Trophoblast cell (in vitro differentiated cells and primary cell): Measurements from ENCODE around the gene DNAJB6.
A peak's percentile ranks its signal among the peaks of the same experiment; 100 is the strongest.

Experiments
- DNase-seq, 2 donors: peaks; one replicate each; pipeline ENCODE4 v3.0.0-alpha.2; 2016
- H2AFZ ChIP-seq: 2 replicates; pipeline ENCODE4 v1.6.1; 2013; ENCODE audit warnings: low read length, moderate library complexity, mild to moderate bottlenecking; ENCODE audit not compliant: insufficient read depth, poor library complexity
- H2AK5ac ChIP-seq: 2 replicates; pipeline ENCODE4 v1.6.1; 2013; ENCODE audit warnings: mild to moderate bottlenecking, low read length
- H2BK120ac ChIP-seq: 2 replicates; pipeline ENCODE4 v1.6.1; 2013; ENCODE audit warnings: low read length, mild to moderate bottlenecking, moderate library complexity; ENCODE audit not compliant: insufficient read depth, poor library complexity
- H2BK12ac ChIP-seq: 2 replicates; pipeline ENCODE4 v1.6.1; 2013; ENCODE audit warnings: mild to moderate bottlenecking, low read length, moderate library complexity
- H2BK5ac ChIP-seq: 2 replicates; pipeline ENCODE4 v1.6.1; 2013; ENCODE audit warnings: low read length, low read depth, moderate library complexity, mild to moderate bottlenecking; ENCODE audit not compliant: poor library complexity
- H3K14ac ChIP-seq: 2 replicates; pipeline ENCODE4 v1.6.1; 2013; ENCODE audit warnings: mild to moderate bottlenecking, low read length
- H3K18ac ChIP-seq: 2 replicates; pipeline ENCODE4 v1.6.1; 2013; ENCODE audit warnings: mild to moderate bottlenecking, low read length
- H3K23ac ChIP-seq: 2 replicates; pipeline ENCODE4 v1.6.1; 2013; ENCODE audit warnings: low read length
- H3K27ac ChIP-seq: 2 replicates; pipeline ENCODE4 v1.5.1; 2013; ENCODE audit warnings: low read depth, mild to moderate bottlenecking, inconsistent platforms, low read length, moderate library complexity
- H3K27me3 ChIP-seq: 2 replicates; pipeline ENCODE4 v1.6.1; 2013; ENCODE audit warnings: inconsistent platforms, mild to moderate bottlenecking, low read length, moderate library complexity; ENCODE audit not compliant: insufficient read depth
- H3K36me3 ChIP-seq, 2 experiments: 1 replicate in 1 of 2; 2 replicates in 1 of 2; pipeline ENCODE4 v1.6.1; 2013; ENCODE audit warnings: low read length in 2 of 2, mild to moderate bottlenecking in 2 of 2, moderate library complexity in 1 of 2; ENCODE audit not compliant: insufficient read depth in 2 of 2, control insufficient read depth in 1 of 2
- H3K4ac ChIP-seq: 2 replicates; pipeline ENCODE4 v1.6.1; 2013; ENCODE audit warnings: low read depth, mild to moderate bottlenecking, low read length, moderate library complexity
- H3K4me1 ChIP-seq, 2 experiments: 1 replicate in 1 of 2; 2 replicates in 1 of 2; pipeline ENCODE4 v1.6.1; 2013; ENCODE audit warnings: low read length in 2 of 2, mild to moderate bottlenecking in 2 of 2, moderate library complexity in 1 of 2; ENCODE audit not compliant: insufficient read depth in 2 of 2, control insufficient read depth in 1 of 2
- H3K4me2 ChIP-seq: 2 replicates; pipeline ENCODE4 v1.6.1; 2013; ENCODE audit warnings: inconsistent platforms, mild to moderate bottlenecking, low read length, moderate library complexity
- H3K4me3 ChIP-seq: 2 replicates; pipeline ENCODE4 v1.5.1; 2013; ENCODE audit warnings: mild to moderate bottlenecking, low read depth, low read length, inconsistent platforms
- H3K79me1 ChIP-seq: one replicate; pipeline ENCODE4 v1.6.1; 2013; ENCODE audit warnings: low read length
- H3K79me2 ChIP-seq: 2 replicates; pipeline ENCODE4 v1.6.1; 2013; ENCODE audit warnings: low read length, mild to moderate bottlenecking; ENCODE audit not compliant: control insufficient read depth, insufficient read depth, poor library complexity
- H3K9ac ChIP-seq: 2 replicates; pipeline ENCODE4 v1.6.1; 2013; ENCODE audit warnings: mild to moderate bottlenecking, low read length
- H3K9me3 ChIP-seq: 2 replicates; pipeline ENCODE4 v1.6.1; 2013; ENCODE audit warnings: low read depth, mild to moderate bottlenecking, control low read depth, inconsistent platforms, low read length; ENCODE audit not compliant: insufficient read depth
- H4K12ac ChIP-seq: 2 replicates; pipeline ENCODE4 v1.6.1; 2013; ENCODE audit warnings: low read depth, mild to moderate bottlenecking, low read length, moderate library complexity
- H4K8ac ChIP-seq: 2 replicates; pipeline ENCODE4 v1.6.1; 2013; ENCODE audit warnings: low read depth, mild to moderate bottlenecking, low read length, moderate library complexity
- H4K91ac ChIP-seq: one replicate; pipeline ENCODE4 v1.6.1; 2013; ENCODE audit warnings: low read depth, mild to moderate bottlenecking, low read length, moderate library complexity
- whole genome bisulfite sequencing: extraction: QIAGEN DNeasy Blood & Tissue Kit; methylation state at CpG from one replicate; pipeline ENCODE4 v1.1.7; 2013; ENCODE audit warnings: missing lambda C conversion rate; ENCODE audit not compliant: insufficient read length, insufficient coverage; ENCODE audit errors: extremely low coverage; 5-methylcytosine and 5-hydroxymethylcytosine counted together

The DNAJB6 gene

DNA sequence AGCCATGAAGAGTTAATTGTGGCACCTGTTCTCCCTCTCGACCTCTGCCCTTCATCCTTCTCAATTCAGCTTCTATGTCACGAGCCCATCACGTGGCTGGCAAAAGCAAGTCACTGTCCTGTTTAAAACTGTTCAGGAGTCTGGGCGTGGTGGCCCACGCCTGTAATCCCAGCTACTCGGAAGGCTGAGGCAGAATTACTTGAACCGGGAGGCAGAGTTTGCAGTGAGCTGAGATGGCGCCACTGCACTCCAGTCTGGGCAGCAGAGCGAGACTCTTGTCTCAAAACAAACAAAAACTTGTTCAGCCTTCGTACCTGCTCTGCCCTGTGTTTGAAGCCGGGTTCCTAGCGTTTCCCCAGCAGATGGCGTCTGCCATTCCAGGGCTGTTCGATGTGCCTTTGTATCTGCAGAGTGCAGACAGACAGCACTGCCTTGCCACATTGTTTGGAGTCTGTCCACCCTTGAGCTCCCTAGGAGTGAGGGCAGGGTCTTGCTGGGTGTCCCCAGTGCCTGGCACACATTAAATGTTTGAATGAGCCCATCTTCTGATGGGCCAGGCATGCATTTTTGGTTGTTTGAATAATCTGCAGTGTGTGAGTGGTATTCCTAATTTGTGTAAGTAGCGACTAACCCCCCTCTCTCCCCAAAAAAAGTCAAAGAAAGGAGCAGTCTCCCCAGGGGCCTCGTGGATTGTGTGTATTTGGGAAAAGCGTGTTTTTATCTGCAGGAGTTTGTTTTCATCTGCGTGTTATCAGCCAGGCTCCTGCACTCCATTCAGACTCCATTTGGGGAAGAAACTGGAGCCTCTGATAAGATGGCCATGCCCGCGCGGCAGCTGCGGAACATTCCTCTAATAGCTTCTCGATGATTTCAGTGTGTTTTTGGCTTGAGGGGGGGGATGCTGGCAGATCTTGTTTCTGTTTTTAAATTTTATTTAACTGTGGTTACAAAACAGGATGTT lies 61.2 kb downstream of the DNAJB6 start:
- Histone ChIP-seq H3K23ac (no peak overlapping the region), H3K4me1 (peaks cover 23 to 24% of the 10 kb centered on the region in 2 experiments), H2AFZ (no peak overlapping the region), H3K4me2 (peak overlapping the region; percentile 29), H3K79me2 (peaks cover 3% of the 10 kb centered on the region), H3K18ac (no peak overlapping the region), H3K27ac (peak overlapping the region; percentile 18), H2BK12ac (no peak overlapping the region), H2BK5ac (peak overlapping the region; percentile 0), H3K4me3 (no peak overlapping the region), H2AK5ac (no peak overlapping the region), H2BK120ac (no peak overlapping the region), H4K91ac (no peak overlapping the region), H4K8ac (no peak overlapping the region), H4K12ac (no peak overlapping the region), H3K36me3 (peaks cover 23 to 28% of the 10 kb centered on the region in 2 experiments), H3K79me1 (no peaks in the 10 kb centered on the region), H3K4ac (no peak overlapping the region), H3K9ac (no peak overlapping the region), H3K9me3 (no peaks in the 10 kb centered on the region), H3K14ac (no peak overlapping the region), H3K27me3 (no peaks in the 10 kb centered on the region)
- DNase-seq = peak; percentile 77 to 87
- WGBS = no CpG with 5 or more reads among the region's 23 CpGs

DNA sequence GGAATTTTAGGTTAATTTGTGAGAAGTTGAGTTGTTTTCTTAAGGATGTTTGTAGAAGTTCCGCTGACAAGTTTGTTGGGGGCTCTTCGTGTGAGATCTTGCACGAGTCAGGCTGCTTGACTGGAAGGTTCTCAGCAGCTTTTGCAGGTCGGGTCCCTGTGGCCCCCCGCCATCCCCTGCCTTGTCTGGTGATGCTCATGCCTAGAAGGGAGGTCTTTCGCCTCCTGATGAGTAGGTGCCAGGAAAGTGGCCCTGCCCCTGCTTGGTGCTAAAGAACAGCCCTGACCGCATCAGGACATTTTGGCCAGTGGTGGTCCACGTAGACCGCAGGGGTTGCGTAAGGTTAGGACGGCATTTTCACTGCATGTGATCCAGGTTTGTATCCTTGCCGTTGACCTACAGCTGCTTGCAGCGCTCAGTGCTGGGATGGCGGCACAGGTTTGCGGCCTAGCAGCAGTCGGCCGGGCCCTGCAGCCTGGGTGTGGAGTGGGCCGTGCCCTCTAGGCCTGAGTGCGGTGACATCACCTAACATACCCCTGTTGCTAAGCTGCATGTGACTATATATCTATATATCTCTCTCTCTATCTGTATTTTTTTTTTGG lies 62.4 kb downstream of the DNAJB6 start:
- 100% methylated on average over 1 of the region's 19 CpGs for WGBS

DNA sequence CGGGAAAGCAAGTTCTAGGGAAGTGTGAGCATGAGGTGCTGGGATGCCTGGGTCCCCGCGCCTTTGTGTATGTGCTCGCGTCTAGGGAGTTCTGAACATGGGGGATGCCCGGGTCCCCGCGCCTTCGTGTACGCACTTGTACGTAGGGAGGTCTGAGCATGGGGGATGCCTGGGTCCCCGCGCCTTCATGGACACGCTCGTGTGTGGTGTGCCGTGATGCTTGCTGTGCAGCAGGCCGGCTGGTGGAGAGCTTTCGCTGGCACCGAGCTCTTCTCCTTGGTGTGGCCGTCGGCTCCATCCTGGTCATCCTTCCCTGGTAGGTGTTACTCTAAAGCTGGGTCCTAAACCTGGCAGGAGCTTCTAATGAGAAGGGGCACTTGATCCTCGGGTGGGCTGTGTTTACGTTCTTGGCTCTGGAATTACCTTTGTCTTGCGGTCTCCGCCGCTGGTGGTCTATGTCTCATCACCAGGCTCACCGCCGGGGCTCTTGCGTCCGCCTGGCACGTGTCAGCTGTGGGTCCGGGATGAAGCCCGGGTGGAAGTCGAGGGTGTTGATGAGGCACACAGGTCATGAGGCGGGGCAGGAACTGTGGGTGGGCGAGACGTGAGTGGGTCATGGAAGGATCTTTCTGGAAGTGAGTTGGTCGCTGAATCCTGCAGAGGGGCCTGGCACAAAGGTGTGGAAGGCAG lies 63.5 kb downstream of the DNAJB6 start:
- peak overlapping the region; percentile 13 for H3K18ac ChIP-seq
- no peak overlapping the region for H4K12ac ChIP-seq
- peaks cover 22 to 28% of the 10 kb centered on the region in 2 experiments for H3K36me3 ChIP-seq
- peak overlapping the region; percentile 1 for H2AK5ac ChIP-seq
- H2BK12ac ChIP-seq = no peak overlapping the region
- peaks cover 23 to 26% of the 10 kb centered on the region in 2 experiments for H3K4me1 ChIP-seq
- H3K9ac ChIP-seq = no peak overlapping the region
- H3K4ac ChIP-seq = peak overlapping the region; percentile 53
- H3K27ac ChIP-seq = no peak overlapping the region
- H3K14ac ChIP-seq = no peak overlapping the region
- no peak overlapping the region for H4K8ac ChIP-seq
- H3K23ac ChIP-seq = no peak overlapping the region
- WGBS = no CpG with 5 or more reads among the region's 38 CpGs
- peaks cover 3% of the 10 kb centered on the region for H3K79me2 ChIP-seq
- H3K27me3 ChIP-seq = no peaks in the 10 kb centered on the region
- H3K79me1 ChIP-seq = no peaks in the 10 kb centered on the region
- H2BK5ac ChIP-seq = no peak overlapping the region
- H4K91ac ChIP-seq = no peak overlapping the region
- DNase-seq = no peak
- no peak overlapping the region for H2BK120ac ChIP-seq
- H3K4me3 ChIP-seq = no peak overlapping the region
- no peak overlapping the region for H3K4me2 ChIP-seq
- H3K9me3 ChIP-seq = no peaks in the 10 kb centered on the region
- H2AFZ ChIP-seq = no peak overlapping the region

More for the DNA sequence above, 62.4 kb downstream of the DNAJB6 start:
- Histone ChIP-seq H2BK5ac (no peak overlapping the region), H3K14ac (peak overlapping the region; percentile 43), H2AK5ac (no peak overlapping the region), H2BK12ac (peak overlapping the region; percentile 62), H2BK120ac (no peak overlapping the region), H3K9me3 (no peaks in the 10 kb centered on the region), H3K18ac (peak overlapping the region; percentile 15), H3K27me3 (no peaks in the 10 kb centered on the region), H3K79me2 (peaks cover 3% of the 10 kb centered on the region), H3K4me2 (no peak overlapping the region), H4K12ac (no peak overlapping the region), H3K27ac (no peak overlapping the region), H3K4me3 (no peak overlapping the region), H4K8ac (no peak overlapping the region), H3K36me3 (peaks cover 25 to 28% of the 10 kb centered on the region in 2 experiments), H3K79me1 (no peaks in the 10 kb centered on the region), H4K91ac (peak overlapping the region; percentile 0), H3K23ac (no peak overlapping the region), H3K4me1 (peaks cover 23 to 24% of the 10 kb centered on the region in 2 experiments), H3K4ac (peak overlapping the region; percentile 1), H3K9ac (no peak overlapping the region), H2AFZ (no peak overlapping the region)
- peak; percentile 74 to 83 for DNase-seq
